GM23338 (cell line): Measurements from ENCODE around the gene OPRM1. TPM values are rescaled to one million over a fixed set of nuclear protein-coding genes. Genes with fewer than 3 reads are reported as not detected.

ENCODE experiments used
- ATAC-seq: fragments of 200-7000 bp; cut with Tn5 transposase; 3 replicates; pipeline ENCODE4 v1.9.1; 2020
- DNase-seq: peaks from one replicate; pipeline ENCODE4 v3.0.0-alpha.2; 2015; ENCODE audit warnings: low spot score
- H2AFZ ChIP-seq: fragments of 200-600 bp; sonication (generic); 2 replicates; pipeline ENCODE4 v1.8.0; 2016; ENCODE audit warnings: antibody characterized with exemption, mild to moderate bottlenecking, moderate library complexity
- H3F3A ChIP-seq: fragments of 200-600 bp; sonication (generic); replicated peaks from 2 replicates; pipeline ENCODE4 v1.8.0; 2017; ENCODE audit warnings: antibody characterized with exemption, mixed run types, low read depth
- H3K27ac ChIP-seq: fragments of 200-600 bp; sonication (generic); 2 replicates; pipeline ENCODE4 v1.6.1; 2016; ENCODE audit warnings: low read depth
- H3K27me3 ChIP-seq: fragments of 200-600 bp; sonication (generic); 2 replicates; pipeline ENCODE4 v1.8.0; 2016; ENCODE audit warnings: mild to moderate bottlenecking, mixed run types, moderate library complexity; ENCODE audit not compliant: insufficient read depth
- H3K36me3 ChIP-seq: fragments of 200-600 bp; sonication (generic); 2 replicates; pipeline ENCODE4 v1.8.0; 2016; ENCODE audit warnings: mild to moderate bottlenecking; ENCODE audit not compliant: insufficient read depth
- H3K4me1 ChIP-seq: fragments of 200-600 bp; sonication (generic); 2 replicates; pipeline ENCODE4 v1.8.0; 2016; ENCODE audit warnings: mild to moderate bottlenecking, moderate library complexity; ENCODE audit not compliant: insufficient read depth
- H3K4me2 ChIP-seq: fragments of 200-600 bp; sonication (generic); 2 replicates; pipeline ENCODE4 v1.7.1; 2017; ENCODE audit warnings: mixed run types
- H3K4me3 ChIP-seq: fragments of 200-600 bp; sonication (generic); 2 replicates; pipeline ENCODE4 v1.6.1; 2016; ENCODE audit warnings: mixed run types
- H3K79me2 ChIP-seq: fragments of 200-600 bp; sonication (generic); replicated peaks from 2 replicates; pipeline ENCODE4 v1.8.0; 2017; ENCODE audit warnings: mild to moderate bottlenecking; ENCODE audit not compliant: insufficient read depth
- H3K9me2 ChIP-seq: fragments of 200-600 bp; sonication (generic); 2 replicates; pipeline ENCODE4 v1.8.0; 2017; ENCODE audit not compliant: insufficient read depth
- H4K20me1 ChIP-seq: fragments of 200-600 bp; sonication (generic); replicated peaks from 2 replicates; pipeline ENCODE4 v1.8.0; 2017; ENCODE audit warnings: mild to moderate bottlenecking; ENCODE audit not compliant: insufficient read depth
- H3K27ac Mint-ChIP-seq: 2 replicates; pipeline ENCODE4 v1.8.0; 2020; ENCODE audit warnings: inconsistent platforms, mild to moderate bottlenecking, moderate library complexity, mixed read lengths
- H3K27me3 Mint-ChIP-seq: 3 replicates; pipeline ENCODE4 v1.8.0; 2022; ENCODE audit warnings: low read depth, mild to moderate bottlenecking, moderate library complexity, mixed read lengths, inconsistent platforms; ENCODE audit not compliant: insufficient read depth, poor library complexity
- H3K36me3 Mint-ChIP-seq: 3 replicates; pipeline ENCODE4 v1.8.0; 2021; ENCODE audit warnings: low read depth, mild to moderate bottlenecking, inconsistent platforms, moderate library complexity, mixed read lengths
- H3K4me1 Mint-ChIP-seq: 3 replicates; pipeline ENCODE4 v1.8.0; 2020; ENCODE audit warnings: mild to moderate bottlenecking, inconsistent platforms, mixed read lengths
- H3K4me3 Mint-ChIP-seq: 3 replicates; pipeline ENCODE4 v1.8.0; 2021; ENCODE audit warnings: moderate library complexity, mild to moderate bottlenecking, inconsistent platforms, mixed read lengths
- H3K9me3 Mint-ChIP-seq: 3 replicates; pipeline ENCODE4 v1.8.0; 2020; ENCODE audit warnings: moderate library complexity, mild to moderate bottlenecking, inconsistent platforms, mixed read lengths
- CREB1 ChIP-seq: fragments of 250-450 bp; sonication (Bioruptor Pico); IDR thresholded peaks from 2 replicates; pipeline ENCODE4 v1.5.0; 2020; ENCODE audit warnings: low read depth, mild to moderate bottlenecking, moderate library complexity
- ETS1 ChIP-seq: IDR thresholded peaks from 2 replicates; pipeline ENCODE4 v1.6.1; 2016; ENCODE audit warnings: antibody characterized with exemption
- EZH2 ChIP-seq: fragments of 200-600 bp; sonication (generic); IDR thresholded peaks from one replicate; pipeline ENCODE4 v1.8.0; 2017; ENCODE audit warnings: antibody characterized with exemption, mild to moderate bottlenecking, low read depth; ENCODE audit not compliant: unreplicated experiment
- NANOG ChIP-seq: IDR thresholded peaks from 2 replicates; pipeline ENCODE4 v1.6.1; 2016; ENCODE audit warnings: antibody characterized with exemption, borderline replicate concordance
- POLR2AphosphoS5 ChIP-seq: IDR thresholded peaks from 2 replicates; pipeline ENCODE4 v1.6.1; 2016; ENCODE audit warnings: antibody characterized with exemption, low read depth
- REST ChIP-seq: IDR thresholded peaks from one replicate; pipeline ENCODE4 v1.6.1; 2018; ENCODE audit warnings: antibody characterized with exemption; ENCODE audit not compliant: unreplicated experiment
- STAT1 ChIP-seq: IDR thresholded peaks from one replicate; pipeline ENCODE4 v1.6.1; 2016; ENCODE audit warnings: antibody characterized with exemption; ENCODE audit not compliant: unreplicated experiment
- ZNF114 ChIP-seq: fragments of 250-450 bp; sonication (Bioruptor Pico); IDR thresholded peaks from 2 replicates; pipeline ENCODE4 v1.5.0; 2020; ENCODE audit warnings: mild to moderate bottlenecking, moderate library complexity
- ZNF331 ChIP-seq: fragments of 250-450 bp; sonication (Bioruptor Pico); IDR thresholded peaks from 2 replicates; pipeline ENCODE4 v1.5.0; 2020; ENCODE audit warnings: low read depth, mild to moderate bottlenecking, moderate library complexity
- ZNF462 ChIP-seq: fragments of 250-450 bp; sonication (Bioruptor Pico); IDR thresholded peaks from 2 replicates; pipeline ENCODE4 v1.5.0; 2020; ENCODE audit warnings: mild to moderate bottlenecking, moderate library complexity
- polyA plus RNA-seq: library from polyadenylated mRNA; unstranded; fragments of >200 nt; fragmentation: Nextera tagmentation; extraction: Ambion mirVana; gene quantifications from 2 replicates; pipeline ENCODE4 v1.2.1, GENCODE V29; 2016
- total RNA-seq: library from RNA; depleted of rRNA; stranded (reverse); fragments of >200 nt; shearing (Covaris generic); gene quantifications from 2 replicates; pipeline ENCODE4 v1.2.3, GENCODE V29; 2014

The OPRM1 gene
- total and polyA plus RNA-seq, 2 experiments from 2014 or later, result 0.52 TPM; not detected in 1

- no peak for TF ChIP-seq STAT1
- TF ChIP-seq CREB1 (CRISPR knock-in tag), result no peak
- Histone ChIP-seq H4K20me1 (no peaks in the 10 kb centered on the region; the same call in 1 of the 2 replicates), H3F3A (no peaks in the 10 kb centered on the region), H3K4me3 (no peak overlapping the region), H3K27ac (no peak overlapping the region), H3K79me2 (no peaks in the 10 kb centered on the region), H3K36me3 (no peaks in the 10 kb centered on the region), H3K4me1 (no peaks in the 10 kb centered on the region), H3K27me3 (no peaks in the 10 kb centered on the region), H3K9me2 (0 out of 2 replicates have a peak, but pooled peaks cover 9% of the 10 kb centered on the region), H2AFZ (no peak overlapping the region), H3K4me2 (no peak overlapping the region)
- no peak for ATAC-seq
- Mint-ChIP-seq H3K27ac (no peak overlapping the region), H3K27me3 (no peaks in the 10 kb centered on the region), H3K4me1 (no peaks in the 10 kb centered on the region), H3K9me3 (no peaks in the 10 kb centered on the region; the same call in 2 of the 3 replicates), H3K4me3 (no peak overlapping the region), H3K36me3 (no peaks in the 10 kb centered on the region)
- DNase-seq, result no peak
These were observed 54.4 kb downstream of the OPRM1 start for GRCh38 chr6:154093231-154094044.

GRCh38 chr6:154095571-154095970 is 56.5 kb downstream of the OPRM1 start:
- Histone ChIP-seq H3K27me3 (no peaks in the 10 kb centered on the region), H2AFZ (no peak overlapping the region), H3K4me2 (no peak overlapping the region), H3K4me1 (no peaks in the 10 kb centered on the region), H3K27ac (no peak overlapping the region), H3K9me2 (0 out of 2 replicates have a peak, but pooled peaks cover 7% of the 10 kb centered on the region), H3K36me3 (no peaks in the 10 kb centered on the region), H4K20me1 (no peaks in the 10 kb centered on the region; the same call in 1 of the 2 replicates), H3F3A (no peaks in the 10 kb centered on the region), H3K4me3 (no peak overlapping the region), H3K79me2 (no peaks in the 10 kb centered on the region)
- Mint-ChIP-seq H3K4me3 (no peak overlapping the region), H3K9me3 (no peaks in the 10 kb centered on the region; the same call in 1 of the 3 replicates), H3K27me3 (no peaks in the 10 kb centered on the region), H3K4me1 (no peaks in the 10 kb centered on the region), H3K27ac (no peak overlapping the region), H3K36me3 (no peaks in the 10 kb centered on the region; the same call in 2 of the 3 replicates)
- ATAC-seq (no peak), DNase-seq (no peak)
- no peak for TF ChIP-seq EZH2
- TF ChIP-seq ZNF331 (CRISPR knock-in tag), result no peak
- no peak for TF ChIP-seq ZNF114 (CRISPR knock-in tag)
- no peak for TF ChIP-seq ZNF462 (CRISPR knock-in tag)
- no peak for TF ChIP-seq POLR2AphosphoS5
- TF ChIP-seq NANOG, result no peak
- no peak for TF ChIP-seq REST
- no peak for TF ChIP-seq ETS1
